Mesendoderm (in vitro differentiated cells): ENCODE data around the gene TRHDE.

ENCODE experiments used
- DNase-seq: peaks from one replicate; pipeline ENCODE4 v3.0.0; 2013
- H2AK5ac ChIP-seq: 2 replicates; pipeline ENCODE4 v1.6.1; 2013; ENCODE audit warnings: low read length, inconsistent platforms
- H2BK120ac ChIP-seq: 2 replicates; pipeline ENCODE4 v1.6.1; 2013; ENCODE audit warnings: low read depth, mild to moderate bottlenecking, low read length, moderate library complexity, mixed read lengths
- H2BK15ac ChIP-seq: replicated peaks from 2 replicates; pipeline ENCODE4 v1.6.1; 2013; ENCODE audit warnings: low read depth, mild to moderate bottlenecking, moderate library complexity
- H2BK5ac ChIP-seq: 2 replicates; pipeline ENCODE4 v1.6.1; 2013; ENCODE audit warnings: low read length, inconsistent platforms
- H3K18ac ChIP-seq: 2 replicates; pipeline ENCODE4 v1.6.1; 2013; ENCODE audit warnings: mild to moderate bottlenecking, low read length, mixed read lengths
- H3K23ac ChIP-seq: one replicate; pipeline ENCODE4 v1.6.1; 2013; ENCODE audit warnings: low read length
- H3K27ac ChIP-seq: 2 replicates; pipeline ENCODE4 v1.5.1; 2013; ENCODE audit warnings: low read depth, mild to moderate bottlenecking, inconsistent platforms, low read length, moderate library complexity
- H3K27me3 ChIP-seq: 2 replicates; pipeline ENCODE4 v1.6.1; 2013; ENCODE audit warnings: low read length, control low read depth, mild to moderate bottlenecking, inconsistent platforms; ENCODE audit not compliant: insufficient read depth, poor library complexity
- H3K36me3 ChIP-seq: 2 replicates; pipeline ENCODE4 v1.6.1; 2013; ENCODE audit warnings: low read length, inconsistent platforms; ENCODE audit not compliant: control insufficient read depth, insufficient read depth
- H3K4ac ChIP-seq: one replicate; pipeline ENCODE4 v1.6.1; 2013; ENCODE audit warnings: low read depth, mild to moderate bottlenecking, low read length, moderate library complexity
- H3K4me1 ChIP-seq: 2 replicates; pipeline ENCODE4 v1.6.1; 2013; ENCODE audit warnings: low read depth, low read length, inconsistent platforms; ENCODE audit not compliant: control insufficient read depth
- H3K4me2 ChIP-seq: 2 replicates; pipeline ENCODE4 v1.6.1; 2013; ENCODE audit warnings: low read length
- H3K4me3 ChIP-seq: 2 replicates; pipeline ENCODE4 v1.5.1; 2013; ENCODE audit warnings: mild to moderate bottlenecking, low read length
- H3K56ac ChIP-seq: one replicate; pipeline ENCODE4 v1.6.1; 2013; ENCODE audit warnings: low read length
- H3K79me1 ChIP-seq: 2 replicates; pipeline ENCODE4 v1.6.1; 2013; ENCODE audit warnings: low read length, inconsistent platforms
- H3K79me2 ChIP-seq: 2 replicates; pipeline ENCODE4 v1.6.1; 2013; ENCODE audit warnings: mild to moderate bottlenecking, low read length; ENCODE audit not compliant: control insufficient read depth, insufficient read depth
- H3K9ac ChIP-seq: 2 replicates; pipeline ENCODE4 v1.6.1; 2013; ENCODE audit warnings: low read length, inconsistent platforms
- H4K5ac ChIP-seq: one replicate; pipeline ENCODE4 v1.6.1; 2013; ENCODE audit warnings: low read length
- H4K8ac ChIP-seq: one replicate; pipeline ENCODE4 v1.6.1; 2013; ENCODE audit warnings: low read depth, mild to moderate bottlenecking, control low read depth, low read length, moderate library complexity
- WGBS: extraction: QIAGEN DNeasy Blood & Tissue Kit; methylation state at CpG from one replicate; pipeline ENCODE4 v1.1.7; 2013; ENCODE audit warnings: low lambda C conversion rate, missing lambda C conversion rate; ENCODE audit not compliant: insufficient coverage; ENCODE audit errors: extremely low coverage; 5-methylcytosine and 5-hydroxymethylcytosine counted together

The TRHDE gene

GRCh38 chr12:72448089-72448488 lies 175.9 kb downstream of the TRHDE start:
- no peak overlapping the region for H2BK15ac ChIP-seq
- H2BK5ac ChIP-seq: no peak overlapping the region
- H2AK5ac ChIP-seq: no peak overlapping the region
- H3K56ac ChIP-seq: no peak overlapping the region
- H3K27ac ChIP-seq: no peak overlapping the region
- H3K79me1 ChIP-seq: no peaks in the 10 kb centered on the region
- no peaks in the 10 kb centered on the region for H3K27me3 ChIP-seq
- H3K4ac ChIP-seq: no peak overlapping the region
- H3K36me3 ChIP-seq: no peaks in the 10 kb centered on the region
- no peak overlapping the region for H3K23ac ChIP-seq
- WGBS: no CpG with 5 or more reads among the region's 1 CpG
- no peak overlapping the region for H3K9ac ChIP-seq
- no peak overlapping the region for H2BK120ac ChIP-seq
- H3K79me2 ChIP-seq: no peaks in the 10 kb centered on the region
- no peak overlapping the region for H3K18ac ChIP-seq
- no peaks in the 10 kb centered on the region for H3K4me1 ChIP-seq
- no peak overlapping the region for H3K4me2 ChIP-seq
- H3K4me3 ChIP-seq: no peak overlapping the region
- no peak for DNase-seq
- no peak overlapping the region for H4K5ac ChIP-seq
- no peak overlapping the region for H4K8ac ChIP-seq

- Histone ChIP-seq H3K4me2 (no peak overlapping the region), H2BK15ac (no peak overlapping the region), H2BK5ac (no peak overlapping the region), H3K79me2 (no peaks in the 10 kb centered on the region), H4K8ac (no peak overlapping the region), H3K79me1 (no peaks in the 10 kb centered on the region), H3K4ac (no peak overlapping the region), H3K18ac (no peak overlapping the region), H3K27me3 (no peaks in the 10 kb centered on the region), H3K36me3 (no peaks in the 10 kb centered on the region), H2AK5ac (no peak overlapping the region), H3K27ac (no peak overlapping the region), H4K5ac (no peak overlapping the region), H3K23ac (no peak overlapping the region), H3K4me1 (no peaks in the 10 kb centered on the region), H3K56ac (no peak overlapping the region), H2BK120ac (no peak overlapping the region), H3K4me3 (no peak overlapping the region), H3K9ac (no peak overlapping the region)
- no CpG with 5 or more reads among the region's 2 CpGs for WGBS
- no peak for DNase-seq
These were observed 176.6 kb downstream of the TRHDE start for GRCh38 chr12:72448805-72449204.

GRCh38 chr12:72453066-72453465 lies 180.9 kb downstream of the TRHDE start:
- no peak overlapping the region for H3K4me2 ChIP-seq
- H3K4me1 ChIP-seq: no peaks in the 10 kb centered on the region
- H4K5ac ChIP-seq: no peak overlapping the region
- no peaks in the 10 kb centered on the region for H3K79me2 ChIP-seq
- no peak overlapping the region for H3K18ac ChIP-seq
- no peak overlapping the region for H3K56ac ChIP-seq
- no peak overlapping the region for H3K27ac ChIP-seq
- no peak overlapping the region for H3K9ac ChIP-seq
- no peaks in the 10 kb centered on the region for H3K79me1 ChIP-seq
- H2BK5ac ChIP-seq: no peak overlapping the region
- no peak overlapping the region for H3K23ac ChIP-seq
- no peaks in the 10 kb centered on the region for H3K27me3 ChIP-seq
- no peak overlapping the region for H3K4ac ChIP-seq
- no peak overlapping the region for H4K8ac ChIP-seq
- H3K4me3 ChIP-seq: no peak overlapping the region
- no peaks in the 10 kb centered on the region for H3K36me3 ChIP-seq
- no peak overlapping the region for H2BK15ac ChIP-seq
- no peak for DNase-seq
- H2AK5ac ChIP-seq: no peak overlapping the region
- H2BK120ac ChIP-seq: no peak overlapping the region

- DNase-seq: peak; percentile 5
- Histone ChIP-seq H3K36me3 (no peaks in the 10 kb centered on the region), H3K4ac (no peak overlapping the region), H3K4me2 (no peak overlapping the region), H3K56ac (no peak overlapping the region), H2BK5ac (no peak overlapping the region), H3K79me1 (no peaks in the 10 kb centered on the region), H2BK15ac (no peak overlapping the region), H2BK120ac (no peak overlapping the region), H4K8ac (no peak overlapping the region), H3K4me3 (no peak overlapping the region), H3K9ac (no peak overlapping the region), H4K5ac (no peak overlapping the region), H2AK5ac (no peak overlapping the region), H3K18ac (no peak overlapping the region), H3K27me3 (no peaks in the 10 kb centered on the region), H3K4me1 (no peaks in the 10 kb centered on the region), H3K23ac (no peak overlapping the region), H3K27ac (no peak overlapping the region), H3K79me2 (no peaks in the 10 kb centered on the region)
- WGBS: no CpG with 5 or more reads among the region's 2 CpGs
These were observed 181.4 kb downstream of the TRHDE start for GRCh38 chr12:72453550-72453949.

- Histone ChIP-seq H2BK15ac (no peak overlapping the region), H3K79me1 (no peaks in the 10 kb centered on the region), H3K18ac (no peak overlapping the region), H4K8ac (no peak overlapping the region), H2BK120ac (no peak overlapping the region), H3K4ac (no peak overlapping the region), H3K4me3 (no peak overlapping the region), H4K5ac (no peak overlapping the region), H3K56ac (no peak overlapping the region), H3K79me2 (no peaks in the 10 kb centered on the region), H2BK5ac (no peak overlapping the region), H3K9ac (no peak overlapping the region), H3K36me3 (no peaks in the 10 kb centered on the region), H3K4me1 (no peaks in the 10 kb centered on the region), H3K27ac (no peak overlapping the region), H3K23ac (no peak overlapping the region), H3K4me2 (no peak overlapping the region), H3K27me3 (no peaks in the 10 kb centered on the region), H2AK5ac (no peak overlapping the region)
- no peak for DNase-seq
These were observed 192.3 kb downstream of the TRHDE start for GRCh38 chr12:72464471-72464870.

GRCh38 chr12:72465155-72465554 lies 193.0 kb downstream of the TRHDE start:
- Histone ChIP-seq H2AK5ac (no peak overlapping the region), H3K9ac (no peak overlapping the region), H3K4me1 (no peaks in the 10 kb centered on the region), H3K79me1 (no peaks in the 10 kb centered on the region), H2BK15ac (no peak overlapping the region), H3K18ac (no peak overlapping the region), H3K4ac (no peak overlapping the region), H3K27me3 (no peaks in the 10 kb centered on the region), H3K23ac (no peak overlapping the region), H4K5ac (no peak overlapping the region), H2BK120ac (no peak overlapping the region), H3K36me3 (no peaks in the 10 kb centered on the region), H3K79me2 (no peaks in the 10 kb centered on the region), H3K27ac (no peak overlapping the region), H3K4me3 (no peak overlapping the region), H2BK5ac (no peak overlapping the region), H3K4me2 (no peak overlapping the region), H4K8ac (no peak overlapping the region), H3K56ac (no peak overlapping the region)
- no CpG with 5 or more reads among the region's 1 CpG for WGBS
- DNase-seq: no peak
